Bone marrow (tissue), 2 donors: ENCODE results near the gene WDR82.
A peak's percentile ranks its signal among the peaks of the same experiment; 100 is the strongest.

Source experiments
- DNase-seq, 2 donors: peaks; one replicate each; lab custom pipeline; 2025; lab: John Stamatoyannopoulos, UW

The WDR82 gene

GRCh38 chr3:52278510-52279069 is at the start of gene WDR82:
TSS of gene WDR82 (minus strand) at chr3:52278649. CDS start at chr3:52278361, 288 bp downstream.
- DNase-seq: peak; percentile 94 to 98

- DNase-seq: no peak
Observed at GRCh38 chr3:52327486-52328290, 49.2 kb upstream of the WDR82 start.

GRCh38 chr3:52326976-52327375 is 48.5 kb upstream of the WDR82 start:
- DNase-seq: no peak

DNA sequence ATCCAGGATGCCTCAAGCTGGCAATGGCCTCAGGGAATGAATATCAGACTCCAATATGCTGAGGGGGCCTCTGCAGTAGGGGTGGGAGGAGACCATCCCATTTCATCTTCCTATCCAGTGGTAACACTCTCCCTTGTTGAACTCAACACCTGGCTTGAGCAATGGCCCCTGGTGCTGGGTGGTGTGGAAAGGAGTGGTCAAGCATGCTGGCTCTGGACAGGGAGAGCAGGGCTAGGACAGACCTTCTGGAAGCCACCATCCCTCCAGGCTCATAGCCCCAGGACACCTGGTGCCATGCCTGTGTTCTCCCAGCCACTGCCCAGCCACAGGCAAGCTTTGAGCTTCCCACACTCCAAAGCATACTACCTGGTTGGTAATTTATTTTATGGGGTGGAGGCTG is 47.2 kb upstream of the WDR82 start:
- no peak for DNase-seq

DNA sequence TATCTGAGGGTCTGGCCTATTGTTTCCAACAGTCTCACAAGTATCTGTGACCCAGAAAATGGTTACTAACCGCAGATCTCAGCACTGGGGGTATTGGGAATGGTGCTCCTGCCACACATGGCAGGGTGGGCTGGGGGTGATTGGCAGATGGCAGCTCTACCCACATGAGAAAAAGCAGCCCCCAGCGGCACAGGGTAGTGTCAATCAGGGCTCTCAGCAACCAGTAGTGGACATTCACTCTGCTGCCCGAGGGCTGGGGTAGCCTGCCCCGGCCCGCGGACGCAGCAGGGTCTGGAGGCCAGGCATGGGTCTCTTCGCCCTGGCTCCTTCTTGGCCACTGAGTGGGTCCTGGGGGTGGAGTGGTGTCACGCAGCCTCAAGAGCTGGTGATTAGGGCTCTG is 46.2 kb upstream of the WDR82 start:
- no peak for DNase-seq

DNA sequence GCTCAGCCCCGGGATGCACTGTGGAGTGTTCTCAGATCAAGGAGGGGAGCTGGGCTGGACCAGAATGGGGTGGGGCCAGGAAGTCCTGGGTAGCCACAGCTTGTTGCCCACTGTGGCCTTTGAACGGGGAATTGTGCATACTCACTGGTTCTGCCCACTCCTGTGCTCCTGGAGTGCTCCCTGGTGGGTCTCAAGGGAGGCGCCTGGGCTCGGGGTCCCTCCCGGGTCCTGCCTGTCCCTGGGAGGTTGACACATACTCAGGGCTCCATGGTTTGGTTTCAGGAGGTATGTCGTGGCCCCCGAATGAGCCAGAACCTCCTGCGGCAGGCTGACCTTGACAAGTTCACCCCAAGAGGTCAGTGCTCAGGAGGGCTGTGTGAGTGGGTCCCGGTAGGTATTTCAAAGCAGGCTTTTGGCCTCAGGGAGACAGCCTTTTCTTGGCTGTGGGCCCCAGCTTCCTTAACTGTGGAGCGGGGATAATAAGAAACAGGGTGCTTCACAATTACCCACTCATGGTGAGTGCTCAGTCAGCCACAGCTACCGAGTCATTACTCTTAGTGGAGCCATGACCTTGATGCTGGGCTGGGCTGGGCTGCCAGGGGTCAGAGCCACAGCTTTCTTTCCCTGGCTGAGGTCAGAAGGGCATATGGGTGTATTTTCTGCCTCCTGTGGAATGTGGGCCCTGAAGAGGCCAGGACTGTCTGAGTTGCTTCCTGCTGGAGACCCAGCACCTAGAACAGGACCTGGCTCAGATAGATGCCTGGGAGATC is 45.3 kb upstream of the WDR82 start:
- DNase-seq: no peak

DNA sequence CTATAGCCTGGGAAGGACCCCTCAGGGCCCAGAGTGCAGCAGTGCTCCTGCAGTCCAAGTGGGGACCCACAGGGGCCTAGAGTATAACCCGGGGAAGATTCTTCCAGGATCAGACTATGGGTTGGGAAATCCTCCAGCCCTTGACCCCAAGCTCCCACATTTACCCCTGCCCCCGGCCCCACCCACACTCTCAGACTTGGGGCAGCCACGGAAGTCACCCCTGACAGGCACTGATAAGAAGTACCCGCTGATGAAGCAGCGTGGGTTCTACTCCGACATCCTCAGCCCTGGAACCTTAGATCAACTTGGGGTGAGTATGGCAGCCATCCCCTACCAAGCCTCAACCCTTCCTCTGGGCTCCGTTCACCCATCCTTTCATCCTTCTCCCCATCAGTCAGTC is 44.0 kb upstream of the WDR82 start:
- no peak for DNase-seq

GRCh38 chr3:52321481-52321880 is 43.0 kb upstream of the WDR82 start:
- no peak for DNase-seq

- DNase-seq: no peak
Observed at GRCh38 chr3:52319921-52320595, 41.6 kb upstream of the WDR82 start.

DNA sequence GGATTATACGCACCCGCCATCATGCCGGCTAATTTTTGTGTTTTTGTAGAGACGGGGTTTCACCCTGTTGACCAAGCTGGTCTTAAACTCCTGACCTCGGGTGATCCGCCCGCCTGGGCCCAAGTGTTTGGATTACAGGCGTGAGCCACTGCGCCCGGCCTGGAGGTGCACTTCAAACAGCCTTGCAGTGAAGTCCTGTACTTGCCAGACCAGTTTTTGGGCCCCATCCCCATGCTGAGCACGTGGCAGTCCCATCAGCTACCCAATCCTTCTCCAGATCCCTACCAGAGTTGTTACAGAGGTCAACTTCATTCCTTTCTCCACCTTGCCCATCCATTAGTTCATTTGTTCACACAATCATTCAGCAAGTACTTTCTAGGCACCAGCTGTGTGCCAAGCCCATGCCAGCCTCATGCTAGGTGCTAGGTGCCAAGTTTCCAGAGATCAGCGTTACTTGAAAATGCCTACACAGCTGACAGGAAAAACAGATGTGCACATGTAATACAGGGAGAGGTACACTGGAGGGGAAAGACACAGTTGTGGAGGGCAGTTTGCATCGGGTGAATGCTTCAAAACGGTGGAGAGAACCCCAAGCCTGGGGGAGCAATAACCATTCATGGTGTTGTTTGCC is 39.9 kb upstream of the WDR82 start:
- DNase-seq: no peak

DNA sequence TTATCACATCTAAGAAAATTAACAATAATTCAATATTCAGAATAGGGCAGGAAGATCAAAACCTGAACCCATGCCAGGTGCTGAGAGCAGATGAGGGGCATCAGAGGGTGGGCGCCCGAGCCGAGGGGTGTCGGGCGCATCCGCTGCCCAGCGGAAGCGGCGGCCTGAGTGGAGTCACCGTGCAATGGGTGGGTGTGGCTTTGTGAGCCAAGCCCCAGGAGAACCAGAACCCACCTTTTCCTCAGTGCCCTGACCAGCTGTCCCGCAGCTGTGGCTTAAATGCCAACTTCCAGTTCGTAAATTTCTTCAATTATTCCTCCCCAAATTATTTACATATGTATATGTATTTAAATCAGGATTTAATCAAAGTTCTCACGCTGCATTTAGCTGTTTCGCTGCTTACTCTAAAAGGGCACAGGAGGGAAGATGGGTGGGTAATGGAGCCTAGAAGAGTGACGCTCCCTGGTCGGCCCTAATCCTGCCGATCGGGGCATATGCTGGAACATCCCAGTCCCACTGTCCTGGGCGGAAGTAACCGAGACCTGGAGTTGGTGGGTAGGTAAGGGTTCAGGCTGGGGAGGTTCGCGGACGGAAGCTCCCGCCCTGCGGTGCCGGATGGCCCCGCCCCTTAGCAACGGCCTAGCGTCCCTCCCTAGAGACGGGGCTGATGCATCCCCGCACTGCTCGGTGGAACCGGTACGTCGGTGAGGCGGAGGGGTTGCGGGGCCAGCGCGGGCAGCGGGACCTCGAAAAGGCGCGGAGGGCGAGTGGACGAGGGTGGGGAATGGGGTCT is 39.0 kb upstream of the WDR82 start:
- DNase-seq: no peak

DNA sequence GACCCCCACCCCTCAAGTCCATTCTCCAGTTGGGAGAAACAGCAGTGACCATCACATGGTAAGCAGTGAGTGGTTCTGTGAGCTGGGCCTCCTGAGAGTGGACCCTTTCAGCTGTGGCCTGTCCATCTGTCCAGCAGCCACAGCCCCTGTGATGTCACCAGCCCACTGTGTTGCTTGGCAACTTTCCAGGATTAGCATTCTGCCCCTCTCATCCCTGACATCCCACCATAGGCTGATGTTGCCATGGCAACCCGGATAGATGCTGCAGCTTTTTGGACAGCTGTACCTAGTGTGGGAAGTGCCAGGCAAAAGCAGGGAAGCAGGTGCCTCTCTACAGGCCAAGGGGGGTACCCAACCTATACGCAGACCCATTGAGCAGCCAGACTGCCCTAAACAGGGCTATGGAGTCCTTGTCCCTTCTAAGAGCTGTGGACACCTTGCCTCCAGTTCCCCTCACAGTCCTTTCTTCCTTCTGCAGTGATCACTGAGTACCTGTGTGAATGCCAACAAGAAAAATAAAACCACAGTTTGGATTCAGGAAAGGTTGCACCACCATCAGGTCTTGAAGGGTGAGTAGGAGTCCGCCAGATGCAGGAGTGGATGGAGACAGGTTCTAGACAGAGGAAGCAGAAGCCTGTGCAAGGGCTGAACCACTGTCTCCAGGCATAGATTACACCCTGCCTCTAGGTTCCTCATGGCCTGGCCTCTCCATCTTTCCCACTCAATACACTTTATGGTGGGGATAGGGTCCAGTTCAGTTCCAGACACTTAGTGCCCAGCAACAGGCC is 37.7 kb upstream of the WDR82 start, which contains the start of gene DNAH1:
DNAH1 (plus strand) TSS at position 343 of the 788 bp plus-strand sequence. CDS start 6,124 bp downstream, outside the sequence.
- no peak for DNase-seq

DNA sequence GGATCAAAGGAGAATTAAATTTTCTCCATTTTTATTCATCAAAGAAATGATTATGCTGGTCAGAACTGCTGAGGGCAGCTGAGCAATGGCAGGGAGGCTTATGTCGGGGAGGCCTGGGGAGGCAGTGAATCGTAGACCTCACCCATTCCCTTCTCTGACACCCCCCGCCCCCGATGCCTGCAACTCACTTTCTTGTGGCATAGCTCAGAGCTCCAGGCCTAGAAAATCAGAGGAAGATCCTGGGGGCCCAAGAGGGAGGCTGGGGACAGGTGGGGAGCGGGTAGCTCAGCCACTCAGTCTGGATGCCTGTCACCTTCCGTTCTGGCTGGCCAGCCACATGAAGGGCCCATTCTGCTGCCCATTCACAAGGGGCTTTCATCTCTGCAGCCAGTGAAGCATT is 36.6 kb upstream of the WDR82 start:
- DNase-seq: no peak

DNA sequence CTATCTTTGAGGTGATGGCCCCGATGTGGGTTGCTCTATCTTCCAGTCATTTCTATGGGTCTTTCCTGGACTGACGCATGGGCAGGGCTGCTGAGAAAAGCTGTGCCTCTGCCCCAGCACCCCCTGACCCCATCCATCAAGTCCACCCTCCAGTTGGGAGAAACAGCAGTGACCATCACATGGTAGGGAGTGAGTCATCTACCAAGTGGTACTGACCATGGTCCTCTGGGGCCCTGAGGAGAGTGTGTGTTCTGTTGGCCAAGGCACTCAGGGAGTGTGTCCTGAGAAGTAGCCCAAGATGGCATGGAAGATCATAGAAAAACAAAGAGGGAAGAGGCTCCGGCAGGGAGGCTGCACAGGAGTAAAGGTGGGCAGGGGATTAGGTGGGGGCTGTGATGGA is 36.0 kb upstream of the WDR82 start:
- no peak for DNase-seq

DNA sequence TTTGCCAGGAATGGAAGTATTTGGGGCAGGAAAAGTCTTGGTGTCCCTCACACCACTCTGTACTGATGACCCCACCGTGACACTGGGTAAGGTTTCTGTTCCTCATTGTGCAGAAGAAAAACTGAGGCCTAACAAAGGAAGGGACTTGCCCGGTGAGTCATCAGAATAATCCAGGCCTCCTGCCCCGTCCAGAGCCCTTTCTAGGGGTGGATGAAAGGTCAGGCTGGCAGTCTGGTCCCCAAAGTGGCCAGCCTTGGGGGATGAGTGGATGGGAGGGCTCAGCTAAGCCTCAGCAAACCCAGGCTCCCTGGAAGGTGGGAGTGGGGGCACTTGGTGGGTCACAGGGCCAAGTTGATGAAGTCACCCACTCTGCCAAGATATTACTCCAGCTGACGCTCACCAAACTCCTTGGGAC is 35.3 kb upstream of the WDR82 start:
- peak in 1 of 2 donors; percentile 50 for DNase-seq

DNA sequence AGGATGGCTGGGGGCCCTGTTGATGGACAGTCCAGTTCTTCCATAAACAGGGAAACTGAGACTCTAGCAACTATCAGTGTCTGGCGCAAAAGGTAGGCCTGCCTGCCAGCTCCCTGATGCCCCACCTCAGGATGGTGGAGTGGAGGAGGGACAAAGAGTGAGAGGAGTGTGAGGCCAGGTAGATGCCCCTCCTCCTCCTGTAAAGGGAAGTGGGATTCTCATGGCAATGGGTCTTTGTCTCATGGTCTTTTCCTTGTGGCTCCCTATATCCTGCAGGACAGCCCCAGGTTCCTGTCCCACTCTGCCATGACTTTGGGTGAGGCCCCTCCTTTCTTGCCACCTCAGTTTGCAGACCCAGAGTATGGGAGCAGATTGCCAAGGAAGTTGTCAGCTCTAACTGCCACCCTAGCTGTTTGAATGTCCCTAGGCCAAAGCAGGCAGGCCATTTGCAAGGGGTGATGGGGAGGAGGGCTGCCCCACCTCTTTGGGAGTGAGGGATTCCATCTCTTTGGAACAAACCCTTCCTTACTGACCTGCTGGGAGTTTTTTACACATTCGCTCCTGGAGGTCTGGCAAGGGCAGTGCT is 34.8 kb upstream of the WDR82 start:
- DNase-seq: no peak

DNA sequence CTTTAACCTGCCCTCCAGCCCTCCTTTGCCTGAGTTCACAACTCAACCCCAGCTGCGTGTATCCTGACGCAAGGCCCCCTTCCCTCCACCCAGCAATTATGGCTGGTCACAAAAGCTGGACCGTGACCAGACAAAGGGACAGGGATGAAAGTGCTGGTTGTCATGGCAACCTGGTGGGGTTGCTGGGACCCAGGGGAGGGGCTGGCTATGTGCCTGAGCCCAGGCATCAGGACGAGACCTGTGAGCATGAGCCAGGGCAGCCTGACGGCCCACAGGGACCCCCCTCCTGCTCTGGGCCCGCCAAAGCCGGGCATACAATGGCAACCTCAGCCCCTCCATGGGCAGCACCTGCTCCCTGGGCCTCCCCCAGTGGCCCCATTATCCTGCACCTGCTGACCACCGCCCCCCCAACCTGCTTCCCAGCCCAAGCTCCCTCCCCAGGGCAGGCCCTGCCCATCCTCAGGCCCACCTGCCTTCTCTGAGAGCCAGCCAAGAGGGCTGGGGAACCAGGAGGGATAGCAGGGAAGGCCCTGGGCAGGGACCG is 33.2 kb upstream of the WDR82 start:
- no peak for DNase-seq

DNA sequence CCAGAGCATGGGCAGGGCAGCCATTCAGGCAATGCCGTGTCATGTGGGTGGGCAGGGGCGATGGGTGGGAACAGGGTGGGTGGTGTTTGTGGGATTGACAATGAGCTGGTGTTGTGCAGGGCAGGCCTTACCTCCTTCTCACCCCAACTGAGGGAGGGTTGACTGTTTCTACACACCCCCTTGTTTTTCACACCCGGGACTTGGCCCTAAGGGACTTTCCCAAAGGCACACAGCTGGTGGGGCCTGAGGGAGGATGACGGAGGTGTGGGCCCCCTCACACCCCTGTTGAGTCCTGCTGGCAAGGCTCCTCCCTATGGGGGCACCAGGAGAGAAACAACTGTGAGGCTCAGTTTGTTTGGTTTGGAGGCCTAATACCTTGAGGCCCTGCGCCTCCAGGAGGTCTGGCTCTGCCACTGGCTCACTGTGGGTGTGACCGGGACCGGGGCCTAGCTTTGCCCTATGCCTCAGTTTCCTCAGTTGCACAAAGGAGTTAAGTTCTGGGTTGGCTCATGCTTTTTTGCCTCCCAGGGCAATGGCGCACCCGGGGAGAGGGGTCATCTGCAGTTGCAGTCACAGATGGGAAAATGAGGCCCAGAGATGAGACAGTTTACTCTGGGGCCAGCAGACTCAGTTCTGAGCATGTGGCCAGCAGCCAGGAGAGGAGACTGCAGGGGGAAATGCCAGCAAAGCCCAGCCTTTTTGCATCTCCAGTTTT is 32.6 kb upstream of the WDR82 start:
- no peak for DNase-seq

DNA sequence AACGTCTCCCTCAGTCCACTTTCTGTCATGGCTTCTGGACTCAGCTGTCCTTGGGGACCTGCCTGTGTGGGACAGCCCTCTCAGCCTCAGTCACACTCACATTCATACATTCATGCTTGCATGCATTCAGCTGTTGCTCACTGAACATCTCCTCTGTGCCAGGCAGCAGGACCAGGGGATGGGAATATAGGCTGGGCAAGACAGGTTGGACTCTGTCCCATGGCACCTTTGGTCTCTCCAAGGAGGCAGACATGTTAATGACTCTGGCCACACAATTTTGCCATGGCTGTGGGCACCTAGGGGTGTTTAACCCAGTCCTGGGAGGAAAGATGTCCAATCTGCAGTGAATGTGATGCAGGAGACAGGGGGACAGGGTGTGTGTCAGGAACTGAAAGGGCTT is 29.9 kb upstream of the WDR82 start:
- no peak for DNase-seq
